ENCODE results near the gene GYG2.
A peak's percentile ranks its signal among the peaks of the same experiment; 100 is the strongest.
"Not testable (repeated sequence)": the region's sequence is repeated elsewhere in the genome, so short reads cannot be mapped to it uniquely, and the experiment has no call there.

Gene GYG2

GRCh38 chrX:2828344-2828958 is at the start of gene GYG2:
Gene GYG2, plus strand, starts transcription at chrX:2828930. Its CDS starts 1,259 bp downstream, at chrX:2830189.
- no peak for DNase-seq

GRCh38 chrX:2780472-2781225 is 48.1 kb upstream of the GYG2 start:
- not testable (repeated sequence) for DNase-seq

GRCh38 chrX:2781226-2781571 is 47.5 kb upstream of the GYG2 start:
- no peak for DNase-seq

GRCh38 chrX:2781698-2782097 is 47.0 kb upstream of the GYG2 start:
- DNase-seq, result no peak

GRCh38 chrX:2782171-2782570 is 46.6 kb upstream of the GYG2 start:
- no peak for DNase-seq

GRCh38 chrX:2782778-2783177 is 46.0 kb upstream of the GYG2 start:
- DNase-seq, result no peak

- DNase-seq, result no peak
Observed at GRCh38 chrX:2784026-2784425, 44.7 kb upstream of the GYG2 start.

- no peak for DNase-seq
Observed at GRCh38 chrX:2785538-2785937, 43.2 kb upstream of the GYG2 start.

GRCh38 chrX:2788980-2789379 is 39.8 kb upstream of the GYG2 start:
- no peak for DNase-seq

- no peak for DNase-seq
Observed at GRCh38 chrX:2789569-2789968, 39.2 kb upstream of the GYG2 start.

- DNase-seq, result no peak
Observed at GRCh38 chrX:2793752-2794151, 35.0 kb upstream of the GYG2 start.

GRCh38 chrX:2794336-2794735 is 34.4 kb upstream of the GYG2 start:
- DNase-seq, result no peak

GRCh38 chrX:2796808-2797207 is 31.9 kb upstream of the GYG2 start:
- not testable (repeated sequence) for DNase-seq

- no peak for DNase-seq
Observed at GRCh38 chrX:2799369-2799768, 29.4 kb upstream of the GYG2 start.

- not testable (repeated sequence) for DNase-seq
Observed at GRCh38 chrX:2799980-2800379, 28.8 kb upstream of the GYG2 start.

GRCh38 chrX:2801223-2801622 is 27.5 kb upstream of the GYG2 start:
- DNase-seq, result no peak

- DNase-seq, result not testable (repeated sequence)
Observed at GRCh38 chrX:2802376-2803090, 26.2 kb upstream of the GYG2 start.

GRCh38 chrX:2803486-2803885 is 25.2 kb upstream of the GYG2 start:
- not testable (repeated sequence) for DNase-seq

- DNase-seq, result not testable (repeated sequence)
Observed at GRCh38 chrX:2804106-2804843, 24.5 kb upstream of the GYG2 start.

GRCh38 chrX:2804858-2805257 is 23.9 kb upstream of the GYG2 start:
- DNase-seq, result not testable (repeated sequence)

GRCh38 chrX:2811271-2811670 is 17.5 kb upstream of the GYG2 start:
- DNase-seq, result no peak

- peak; percentile 52 for DNase-seq
Observed at GRCh38 chrX:2812161-2812907, 16.4 kb upstream of the GYG2 start.

- no peak for DNase-seq
Observed at GRCh38 chrX:2817036-2817435, 11.7 kb upstream of the GYG2 start.
